Activated CD8-positive, alpha-beta memory T cell treated with anti-CD3 and anti-CD28 coated beads, Interleukin-2, amount 50 U/mL, for 24 hours (primary cell): ENCODE measurements around the gene SEMA6A.

Source experiments
- DNase-seq: peaks from one replicate; pipeline ENCODE4 v3.0.0-alpha.2; 2020; ENCODE audit errors: extremely low read depth

SEMA6A gene

GRCh38 chr5:116440457-116441001, 134.1 kb downstream of the SEMA6A start:
- DNase-seq: no peak

- DNase-seq: no peak
Observed at GRCh38 chr5:116439905-116440304, 134.7 kb downstream of the SEMA6A start.

GRCh38 chr5:116438979-116439554, 135.6 kb downstream of the SEMA6A start:
- DNase-seq: no peak

GRCh38 chr5:116437922-116438578, 136.6 kb downstream of the SEMA6A start:
- no peak for DNase-seq

GRCh38 chr5:116437351-116437705, 137.3 kb downstream of the SEMA6A start:
- no peak for DNase-seq

GRCh38 chr5:116436674-116437350, 137.8 kb downstream of the SEMA6A start:
- DNase-seq: no peak

GRCh38 chr5:116428966-116429365, 145.7 kb downstream of the SEMA6A start:
- DNase-seq: no peak

GRCh38 chr5:116428413-116428812, 146.2 kb downstream of the SEMA6A start:
- no peak for DNase-seq

GRCh38 chr5:116424951-116425350, 149.7 kb downstream of the SEMA6A start:
- DNase-seq: no peak

GRCh38 chr5:116424258-116424615, 150.4 kb downstream of the SEMA6A start:
- no peak for DNase-seq

GRCh38 chr5:116423587-116424257, 150.9 kb downstream of the SEMA6A start:
- DNase-seq: no peak

GRCh38 chr5:116423141-116423540, 151.5 kb downstream of the SEMA6A start:
- no peak for DNase-seq

- no peak for DNase-seq
Observed at GRCh38 chr5:116421080-116421629, 153.5 kb downstream of the SEMA6A start.

- DNase-seq: no peak
Observed at GRCh38 chr5:116420540-116420939, 154.1 kb downstream of the SEMA6A start.

- no peak for DNase-seq
Observed at GRCh38 chr5:116419258-116419657, 155.4 kb downstream of the SEMA6A start.

- DNase-seq: no peak
Observed at GRCh38 chr5:116418774-116419173, 155.8 kb downstream of the SEMA6A start.

GRCh38 chr5:116418016-116418415, 156.6 kb downstream of the SEMA6A start:
- DNase-seq: no peak

- no peak for DNase-seq
Observed at GRCh38 chr5:116415989-116416388, 158.6 kb downstream of the SEMA6A start.

- no peak for DNase-seq
Observed at GRCh38 chr5:116415182-116415581, 159.4 kb downstream of the SEMA6A start.

GRCh38 chr5:116411101-116411571, 163.5 kb downstream of the SEMA6A start:
- no peak for DNase-seq

GRCh38 chr5:116410336-116410890, 164.2 kb downstream of the SEMA6A start:
- no peak for DNase-seq
